ENCODE measurements around the gene LPXN. TPM values are rescaled to one million over a fixed set of nuclear protein-coding genes. Genes with fewer than 3 reads are reported as not detected.

LPXN gene
- total RNA-seq (2014; rRNA removed; shearing (Covaris generic)) = 147 and 149 TPM in 2 replicates

- peak; percentile 83 for DNase-seq (ENCODE audit: low read depth)
These were observed at the start of gene LPXN for GRCh38 chr11:58575377-58576020. Gene LPXN, minus strand, starts transcription at chr11:58575856. Its CDS starts 84 bp downstream, at chr11:58575772.

- no peak for DNase-seq (ENCODE audit: low read depth)
These were observed 49.4 kb upstream of the LPXN start for GRCh38 chr11:58625086-58625485.

GRCh38 chr11:58622344-58622743 is 46.7 kb upstream of the LPXN start, which contains the start of gene CNTF:
Gene CNTF, plus strand, starts transcription at chr11:58622665. Its CDS starts 88 bp downstream, at chr11:58622753.
- DNase-seq (ENCODE audit: low read depth) = peak; percentile 46

GRCh38 chr11:58621586-58622262 is 46.1 kb upstream of the LPXN start:
- DNase-seq (ENCODE audit: low read depth) = no peak

- no peak for DNase-seq (ENCODE audit: low read depth)
These were observed 42.4 kb upstream of the LPXN start for GRCh38 chr11:58617976-58618557.

- peak; percentile 95 for DNase-seq (ENCODE audit: low read depth)
These were observed 40.9 kb upstream of the LPXN start for GRCh38 chr11:58616594-58616993.

- no peak for DNase-seq (ENCODE audit: low read depth)
These were observed 39.9 kb upstream of the LPXN start for GRCh38 chr11:58615559-58615958.

- no peak for DNase-seq (ENCODE audit: low read depth)
These were observed 37.6 kb upstream of the LPXN start for GRCh38 chr11:58613228-58613627.

- no peak for DNase-seq (ENCODE audit: low read depth)
These were observed 34.1 kb upstream of the LPXN start for GRCh38 chr11:58609723-58610122.

GRCh38 chr11:58608331-58608730 is 32.7 kb upstream of the LPXN start:
- no peak for DNase-seq (ENCODE audit: low read depth)

GRCh38 chr11:58606930-58607714 is 31.5 kb upstream of the LPXN start:
- DNase-seq (ENCODE audit: low read depth) = no peak

GRCh38 chr11:58600510-58600909 is 24.9 kb upstream of the LPXN start:
- no peak for DNase-seq (ENCODE audit: low read depth)

GRCh38 chr11:58597486-58598144 is 22.0 kb upstream of the LPXN start:
- no peak for DNase-seq (ENCODE audit: low read depth)

GRCh38 chr11:58596621-58597020 is 21.0 kb upstream of the LPXN start:
- DNase-seq (ENCODE audit: low read depth) = peak; percentile 23

GRCh38 chr11:58594826-58595225 is 19.2 kb upstream of the LPXN start:
- no peak for DNase-seq (ENCODE audit: low read depth)

GRCh38 chr11:58592760-58593472 is 17.3 kb upstream of the LPXN start:
- no peak for DNase-seq (ENCODE audit: low read depth)

GRCh38 chr11:58591659-58592058 is 16.0 kb upstream of the LPXN start:
- DNase-seq (ENCODE audit: low read depth) = no peak

GRCh38 chr11:58586998-58587397 is 11.3 kb upstream of the LPXN start:
- DNase-seq (ENCODE audit: low read depth) = no peak

GRCh38 chr11:58582437-58582836 is 6.8 kb upstream of the LPXN start:
- DNase-seq (ENCODE audit: low read depth) = no peak

GRCh38 chr11:58580311-58580710 is 4.7 kb upstream of the LPXN start:
- no peak for DNase-seq (ENCODE audit: low read depth)

Data from RPMI7951 (cell line).